Activated T-helper 17 cell treated with anti-CD3 and anti-CD28 coated beads, Interleukin-2, amount 50 U/mL, for 72 hours (primary cell): ENCODE measurements around the gene SMPD3. TPM values are rescaled to one million over a fixed set of nuclear protein-coding genes. Genes with fewer than 3 reads are reported as not detected.

Experiments
- ATAC-seq: fragments of 150-1000 bp; cut with Tn5 transposase; replicated peaks from 2 replicates; pipeline ENCODE4 v1.10.0; 2021; ENCODE audit warnings: mild to moderate bottlenecking, moderate library complexity
- H3K27ac Mint-ChIP-seq: one replicate; pipeline ENCODE4 v1.8.0; 2022; ENCODE audit warnings: mixed read lengths
- H3K27me3 Mint-ChIP-seq: one replicate; pipeline ENCODE4 v1.8.0; 2022; ENCODE audit warnings: mixed read lengths
- H3K36me3 Mint-ChIP-seq: one replicate; pipeline ENCODE4 v1.8.0; 2022; ENCODE audit warnings: low read depth, mild to moderate bottlenecking, mixed read lengths
- H3K4me1 Mint-ChIP-seq: one replicate; pipeline ENCODE4 v1.8.0; 2022; ENCODE audit warnings: mixed read lengths
- H3K4me3 Mint-ChIP-seq: one replicate; pipeline ENCODE4 v1.8.0; 2022; ENCODE audit warnings: mild to moderate bottlenecking, mixed read lengths
- H3K9me3 Mint-ChIP-seq: one replicate; pipeline ENCODE4 v1.8.0; 2022; ENCODE audit warnings: mixed read lengths
- total RNA-seq, 2 donors: library from RNA; stranded (reverse); gene quantifications; one replicate each; pipeline ENCODE4 v1.2.3, GENCODE V29; 2022

Gene SMPD3
- total RNA-seq, 2 donors from 2014 or later = 0.19 to 0.45 TPM

GRCh38 chr16:68480084-68480995, 32.0 kb upstream of the SMPD3 start:
- no peaks in the 10 kb centered on the region for H3K4me1 Mint-ChIP-seq
- no peaks in the 10 kb centered on the region for H3K36me3 Mint-ChIP-seq
- H3K27me3 Mint-ChIP-seq = no peaks in the 10 kb centered on the region
- no peak for ATAC-seq
- H3K9me3 Mint-ChIP-seq = no peaks in the 10 kb centered on the region
- no peak overlapping the region for H3K27ac Mint-ChIP-seq
- no peak overlapping the region for H3K4me3 Mint-ChIP-seq

GRCh38 chr16:68479271-68479670, 31.0 kb upstream of the SMPD3 start:
- ATAC-seq = no peak

GRCh38 chr16:68478526-68479250, 30.4 kb upstream of the SMPD3 start:
- H3K27me3 Mint-ChIP-seq = no peaks in the 10 kb centered on the region
- no peaks in the 10 kb centered on the region for H3K36me3 Mint-ChIP-seq
- no peak overlapping the region for H3K4me3 Mint-ChIP-seq
- no peak for ATAC-seq
- no peak overlapping the region for H3K27ac Mint-ChIP-seq
- no peaks in the 10 kb centered on the region for H3K9me3 Mint-ChIP-seq
- H3K4me1 Mint-ChIP-seq = no peaks in the 10 kb centered on the region

More at GRCh38 chr16:68479271-68479670, 31.0 kb upstream of the SMPD3 start:
- no peaks in the 10 kb centered on the region for H3K4me1 Mint-ChIP-seq
- H3K27me3 Mint-ChIP-seq = no peaks in the 10 kb centered on the region
- H3K36me3 Mint-ChIP-seq = no peaks in the 10 kb centered on the region
- no peaks in the 10 kb centered on the region for H3K9me3 Mint-ChIP-seq
- H3K27ac Mint-ChIP-seq = no peak overlapping the region
- no peak overlapping the region for H3K4me3 Mint-ChIP-seq

- Mint-ChIP-seq H3K36me3 (no peaks in the 10 kb centered on the region), H3K27ac (no peak overlapping the region), H3K27me3 (no peaks in the 10 kb centered on the region), H3K4me3 (no peak overlapping the region), H3K4me1 (peaks cover 5% of the 10 kb centered on the region), H3K9me3 (no peaks in the 10 kb centered on the region)
- ATAC-seq = no peak
Observed at GRCh38 chr16:68475071-68475470, 26.8 kb upstream of the SMPD3 start.

- ATAC-seq = no peak
- H3K27me3 Mint-ChIP-seq = no peaks in the 10 kb centered on the region
- H3K4me3 Mint-ChIP-seq = no peak overlapping the region
- no peaks in the 10 kb centered on the region for H3K36me3 Mint-ChIP-seq
- H3K9me3 Mint-ChIP-seq = no peaks in the 10 kb centered on the region
- peaks cover 10% of the 10 kb centered on the region for H3K4me1 Mint-ChIP-seq
- H3K27ac Mint-ChIP-seq = no peak overlapping the region
Observed at GRCh38 chr16:68473358-68474070, 25.2 kb upstream of the SMPD3 start.

- no peak overlapping the region for H3K4me3 Mint-ChIP-seq
- peaks cover 12% of the 10 kb centered on the region for H3K4me1 Mint-ChIP-seq
- H3K27me3 Mint-ChIP-seq = no peaks in the 10 kb centered on the region
- no peaks in the 10 kb centered on the region for H3K36me3 Mint-ChIP-seq
- no peak for ATAC-seq
- H3K9me3 Mint-ChIP-seq = no peaks in the 10 kb centered on the region
- H3K27ac Mint-ChIP-seq = no peak overlapping the region
Observed at GRCh38 chr16:68472581-68472980, 24.3 kb upstream of the SMPD3 start.

GRCh38 chr16:68470461-68471150, 22.3 kb upstream of the SMPD3 start:
- peak; percentile 28 for ATAC-seq
- H3K27ac Mint-ChIP-seq = peak overlapping the region; percentile 79
- no peaks in the 10 kb centered on the region for H3K27me3 Mint-ChIP-seq
- H3K4me1 Mint-ChIP-seq = peaks cover 12% of the 10 kb centered on the region
- H3K4me3 Mint-ChIP-seq = peak overlapping the region; percentile 81
- H3K36me3 Mint-ChIP-seq = no peaks in the 10 kb centered on the region
- no peaks in the 10 kb centered on the region for H3K9me3 Mint-ChIP-seq

- Mint-ChIP-seq H3K9me3 (no peaks in the 10 kb centered on the region), H3K36me3 (no peaks in the 10 kb centered on the region), H3K27me3 (no peaks in the 10 kb centered on the region), H3K4me1 (peaks cover 12% of the 10 kb centered on the region), H3K27ac (peak overlapping the region; percentile 79), H3K4me3 (peak overlapping the region; percentile 81)
- peak; percentile 71 for ATAC-seq
Observed at GRCh38 chr16:68469796-68470460, 21.6 kb upstream of the SMPD3 start.

GRCh38 chr16:68468842-68469241, 20.5 kb upstream of the SMPD3 start:
- Mint-ChIP-seq H3K4me3 (no peak overlapping the region), H3K36me3 (no peaks in the 10 kb centered on the region), H3K27ac (no peak overlapping the region), H3K27me3 (no peaks in the 10 kb centered on the region), H3K4me1 (peaks cover 12% of the 10 kb centered on the region), H3K9me3 (no peaks in the 10 kb centered on the region)
- ATAC-seq = no peak

GRCh38 chr16:68466174-68466573, 17.9 kb upstream of the SMPD3 start:
- Mint-ChIP-seq H3K36me3 (no peaks in the 10 kb centered on the region), H3K27me3 (no peaks in the 10 kb centered on the region), H3K4me1 (peaks cover 12% of the 10 kb centered on the region), H3K27ac (no peak overlapping the region), H3K4me3 (no peak overlapping the region), H3K9me3 (peaks cover 3% of the 10 kb centered on the region)
- no peak for ATAC-seq

GRCh38 chr16:68463904-68464303, 15.6 kb upstream of the SMPD3 start:
- Mint-ChIP-seq H3K9me3 (peaks cover 3% of the 10 kb centered on the region), H3K27ac (no peak overlapping the region), H3K36me3 (no peaks in the 10 kb centered on the region), H3K4me1 (peaks cover 4% of the 10 kb centered on the region), H3K27me3 (no peaks in the 10 kb centered on the region), H3K4me3 (no peak overlapping the region)
- ATAC-seq = no peak

GRCh38 chr16:68460067-68460466, 11.8 kb upstream of the SMPD3 start:
- Mint-ChIP-seq H3K4me1 (no peaks in the 10 kb centered on the region), H3K9me3 (peaks cover 3% of the 10 kb centered on the region), H3K36me3 (no peaks in the 10 kb centered on the region), H3K27me3 (no peaks in the 10 kb centered on the region), H3K27ac (peak overlapping the region; percentile 36), H3K4me3 (no peak overlapping the region)
- peak; percentile 93 for ATAC-seq

- Mint-ChIP-seq H3K9me3 (peaks cover 3% of the 10 kb centered on the region), H3K36me3 (no peaks in the 10 kb centered on the region), H3K4me1 (no peaks in the 10 kb centered on the region), H3K27me3 (no peaks in the 10 kb centered on the region), H3K27ac (peak overlapping the region; percentile 36), H3K4me3 (no peak overlapping the region)
- ATAC-seq = no peak
Observed at GRCh38 chr16:68459457-68459856, 11.1 kb upstream of the SMPD3 start.
